Measurements from ENCODE around the gene CKMT1B.
"Not testable (repeated sequence)": the region's sequence is repeated elsewhere in the genome, so short reads cannot be mapped to it uniquely, and the experiment has no call there.

CKMT1B gene

GRCh38 chr15:43638464-43639204, 44.8 kb downstream of the CKMT1B start:
- not testable (repeated sequence) for DNase-seq (ENCODE audit: low read depth)
